HG03139 (cell line): ENCODE measurements around the gene BATF3.

Experiments used
- ATAC-seq: cut with Tn5 transposase; IDR thresholded peaks from one replicate; pipeline ENCODE4 v1.9.1; 2021; ENCODE audit not compliant: unreplicated experiment

BATF3 gene

GRCh38 chr1:212685429-212685828 is 14.2 kb downstream of the BATF3 start:
- ATAC-seq, result no peak

DNA sequence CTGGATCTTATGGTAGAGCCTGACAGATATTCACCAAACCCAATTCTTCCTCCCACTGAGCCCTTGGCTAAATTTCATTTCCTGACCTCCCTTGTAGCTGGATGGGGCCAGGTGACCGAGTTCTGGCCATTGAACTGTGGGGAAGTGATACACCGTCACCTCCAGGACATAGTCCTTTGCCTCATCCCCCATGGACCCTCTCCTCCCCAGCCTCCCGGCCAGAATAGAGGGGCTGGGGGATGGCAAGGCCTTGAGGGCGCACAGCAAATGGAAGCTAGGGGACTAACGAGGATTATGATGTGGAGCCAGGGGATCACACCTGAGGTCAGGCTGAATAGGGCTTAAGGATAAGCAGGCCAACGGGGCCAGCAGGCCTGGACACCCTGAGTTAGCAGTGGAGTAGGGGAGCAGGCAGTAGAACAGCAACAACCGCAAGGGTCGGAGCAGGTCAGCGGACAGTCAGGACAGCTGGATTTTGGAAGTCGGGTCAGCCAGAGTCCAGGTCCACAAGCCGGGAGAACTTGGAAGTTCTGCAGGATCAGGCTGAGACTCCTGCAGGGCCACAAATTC is 15.0 kb downstream of the BATF3 start:
- ATAC-seq, result no peak

- ATAC-seq, result no peak
Measured at GRCh38 chr1:212684076-212684475, 15.6 kb downstream of the BATF3 start.

DNA sequence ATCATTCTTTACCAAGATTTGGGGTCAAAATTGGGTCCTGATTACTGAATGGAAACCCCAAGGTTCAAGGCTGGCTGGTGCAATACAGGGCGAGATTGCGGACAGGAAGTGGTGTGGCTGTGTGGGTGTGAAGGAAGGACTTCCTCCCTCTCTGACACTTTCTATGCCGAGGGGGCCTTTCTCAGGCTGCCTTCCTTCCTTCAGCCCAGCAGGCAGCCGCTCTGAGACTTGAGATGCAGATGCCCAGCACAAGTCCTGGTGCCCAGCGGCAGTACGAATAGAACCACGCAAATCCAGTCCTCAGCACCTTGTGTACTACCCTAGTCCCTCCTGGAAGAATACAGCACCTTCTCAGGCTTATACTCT is 16.3 kb downstream of the BATF3 start:
- ATAC-seq, result peak; percentile 78

DNA sequence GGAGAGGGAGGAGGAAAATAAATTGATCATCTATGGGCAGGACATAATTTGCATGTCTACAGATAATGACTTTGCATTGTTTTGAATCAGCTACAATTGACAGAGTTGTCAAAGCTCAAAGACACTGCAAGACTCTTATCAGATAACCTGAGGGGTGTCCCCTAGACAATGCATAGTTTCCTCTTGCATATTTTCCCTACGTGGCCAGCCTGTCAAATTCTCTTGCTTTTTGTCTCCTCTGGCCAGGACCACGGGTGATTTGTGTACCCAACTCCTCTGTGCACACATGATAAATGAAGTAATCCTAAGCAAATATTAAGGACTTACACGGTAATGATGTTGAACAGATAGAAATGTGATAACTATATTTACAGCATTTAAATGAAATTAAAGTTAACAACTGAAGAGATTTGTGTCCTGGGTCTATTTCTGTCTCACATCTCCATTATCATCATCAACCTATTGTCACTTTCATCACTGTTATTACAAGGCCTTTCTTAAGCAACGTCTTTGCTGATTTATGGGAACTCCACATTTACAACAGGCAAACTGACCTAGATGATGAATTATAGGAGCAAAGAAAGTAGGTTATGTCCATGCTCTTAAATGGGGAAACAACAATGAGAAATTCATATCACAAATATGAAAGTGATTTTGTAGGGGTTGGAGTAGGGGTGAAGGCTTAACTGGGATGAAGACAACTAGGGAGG is 18.8 kb downstream of the BATF3 start:
- no peak for ATAC-seq

DNA sequence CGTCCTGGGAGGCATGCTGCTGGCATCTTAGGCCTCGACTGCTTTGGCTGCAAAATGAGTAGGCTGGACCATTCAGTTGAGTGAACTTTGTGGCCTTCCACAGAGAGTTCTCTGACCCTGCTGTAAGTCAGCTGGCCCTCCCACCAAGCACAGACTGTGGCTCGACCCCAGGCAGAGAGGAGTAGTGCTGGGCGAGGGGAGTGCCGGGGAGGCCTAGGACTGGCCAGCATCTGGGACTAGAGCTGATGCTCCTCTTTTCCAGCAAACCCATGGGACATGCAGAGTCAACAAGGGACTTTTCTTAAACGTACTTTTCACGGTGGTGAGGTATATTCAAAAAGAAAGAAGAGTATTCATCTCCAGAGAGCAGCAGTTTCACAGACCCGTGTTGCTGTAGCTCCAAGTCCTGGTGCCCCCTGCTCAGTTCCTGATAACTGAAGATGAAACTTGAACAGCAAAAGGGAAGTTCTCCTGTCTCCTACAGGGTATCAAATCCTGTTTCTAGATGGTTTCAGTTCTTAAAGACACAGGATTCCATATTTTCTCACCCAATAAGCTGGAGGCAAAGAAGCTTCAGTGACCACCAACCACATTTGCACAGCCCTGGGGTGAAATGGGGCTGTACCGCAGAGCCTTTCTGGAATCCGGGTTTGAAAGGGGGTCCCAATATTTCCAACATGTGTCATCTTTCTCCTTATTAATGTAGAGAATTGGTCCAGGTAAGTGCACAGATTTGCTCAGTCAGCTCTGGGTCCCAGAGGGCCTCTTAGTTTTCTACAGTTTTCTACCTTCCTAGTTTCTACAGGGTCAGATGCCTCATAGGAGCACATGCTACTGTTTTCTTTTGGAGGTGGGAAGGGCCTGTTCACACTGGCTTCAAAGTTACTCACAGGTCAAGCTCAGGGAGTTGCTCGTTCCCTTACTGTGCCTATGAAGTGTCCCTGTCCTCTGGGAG is 20.9 kb downstream of the BATF3 start:
- peak; percentile 41 for ATAC-seq

- ATAC-seq, result no peak
Measured at GRCh38 chr1:212677573-212677972, 22.1 kb downstream of the BATF3 start.

GRCh38 chr1:212677136-212677535 is 22.5 kb downstream of the BATF3 start:
- no peak for ATAC-seq

DNA sequence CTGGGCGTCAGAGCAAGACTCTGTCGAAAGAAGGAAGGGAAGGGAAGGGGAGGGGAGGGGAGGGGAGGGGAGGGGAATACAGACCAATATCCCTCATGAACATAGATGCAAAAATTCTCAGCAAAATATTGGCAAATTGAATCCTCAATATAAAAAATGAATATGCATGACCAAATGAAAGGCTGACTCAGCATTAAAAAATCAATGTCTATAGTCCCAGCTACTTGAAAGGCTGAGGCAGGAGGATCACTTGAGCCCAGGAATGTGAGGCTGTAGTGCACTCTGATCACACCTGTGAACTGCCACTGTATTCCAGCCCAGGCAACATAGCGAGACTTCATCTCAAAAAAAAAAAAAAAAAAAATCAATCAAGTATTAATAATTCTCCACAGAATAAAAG is 24.0 kb downstream of the BATF3 start:
- ATAC-seq, result no peak

DNA sequence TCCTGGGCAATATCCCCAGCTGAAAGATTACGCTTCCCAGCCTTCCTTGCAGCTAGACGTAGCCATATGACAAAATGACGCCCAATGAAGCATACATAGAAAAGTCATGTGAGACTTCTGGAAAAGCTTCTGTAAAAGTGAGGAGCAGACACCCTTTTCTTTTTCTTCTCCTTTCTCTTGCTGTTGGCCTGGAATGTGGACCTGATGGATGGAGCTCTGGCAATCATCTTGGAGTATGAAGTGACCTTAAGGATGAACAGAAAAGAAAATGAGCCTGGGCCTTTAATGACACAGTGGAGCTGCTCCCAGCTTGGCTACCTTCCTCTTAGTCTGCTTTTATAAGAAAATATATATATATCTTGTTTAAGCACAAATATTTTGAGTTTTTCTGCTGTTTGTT is 24.8 kb downstream of the BATF3 start:
- no peak for ATAC-seq

- no peak for ATAC-seq
Measured at GRCh38 chr1:212671342-212672031, 28.2 kb downstream of the BATF3 start.

DNA sequence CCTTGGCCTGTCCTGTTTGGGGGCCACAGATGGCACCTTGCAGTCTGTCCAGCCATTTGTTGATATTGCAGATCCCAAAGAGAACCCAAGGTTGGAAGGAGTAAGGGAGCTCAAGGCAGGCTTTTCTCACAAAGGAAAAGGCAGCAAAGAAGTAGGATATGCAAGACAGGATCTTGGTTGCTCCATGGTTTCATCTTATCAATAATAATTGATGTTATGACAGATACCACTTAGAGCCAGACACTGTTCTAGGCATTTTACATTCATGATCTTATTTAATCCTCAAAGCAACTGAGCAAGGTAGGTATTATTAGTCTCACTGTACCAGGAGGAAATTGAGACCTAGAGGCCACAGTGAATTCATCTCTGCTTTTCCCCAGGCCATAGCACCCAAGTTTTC is 28.8 kb downstream of the BATF3 start:
- no peak for ATAC-seq

DNA sequence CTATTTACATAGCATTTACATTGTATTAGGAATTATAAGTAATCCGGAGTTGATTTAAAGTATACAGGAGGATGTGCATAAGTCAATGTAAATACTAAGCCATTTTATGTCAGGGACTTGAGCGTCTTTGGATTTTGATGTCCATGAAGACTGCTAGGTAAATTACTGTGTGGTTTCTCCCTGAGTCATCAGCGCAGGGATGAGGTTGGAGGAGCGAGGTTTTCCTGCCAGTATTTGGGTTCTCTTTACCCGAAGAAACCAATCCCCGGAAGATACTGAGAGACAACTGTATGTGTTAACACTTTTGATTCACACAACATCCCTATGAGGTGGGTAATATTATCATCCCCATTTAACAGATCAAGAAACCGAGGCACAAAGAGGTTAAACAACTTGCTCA is 29.3 kb downstream of the BATF3 start:
- no peak for ATAC-seq

DNA sequence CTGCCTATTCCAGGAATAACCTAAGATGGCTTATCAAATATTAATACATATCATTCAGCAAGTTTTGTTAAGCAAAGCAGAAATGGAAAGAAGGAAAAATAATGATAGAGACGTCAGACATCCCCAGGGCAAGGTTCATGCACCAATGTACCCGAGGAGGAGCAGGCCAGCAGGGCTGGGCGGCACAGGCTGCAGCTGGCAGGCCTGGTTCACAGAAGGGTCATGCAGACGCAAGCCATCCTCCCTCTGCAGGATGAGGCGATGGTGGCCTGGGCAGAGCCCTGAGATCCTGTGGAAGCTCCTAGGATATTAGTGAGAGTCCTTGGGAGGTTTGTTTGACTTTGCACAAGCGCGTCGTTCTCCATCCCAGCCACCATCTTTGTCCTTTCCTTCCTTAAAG is 30.0 kb downstream of the BATF3 start:
- ATAC-seq, result no peak

DNA sequence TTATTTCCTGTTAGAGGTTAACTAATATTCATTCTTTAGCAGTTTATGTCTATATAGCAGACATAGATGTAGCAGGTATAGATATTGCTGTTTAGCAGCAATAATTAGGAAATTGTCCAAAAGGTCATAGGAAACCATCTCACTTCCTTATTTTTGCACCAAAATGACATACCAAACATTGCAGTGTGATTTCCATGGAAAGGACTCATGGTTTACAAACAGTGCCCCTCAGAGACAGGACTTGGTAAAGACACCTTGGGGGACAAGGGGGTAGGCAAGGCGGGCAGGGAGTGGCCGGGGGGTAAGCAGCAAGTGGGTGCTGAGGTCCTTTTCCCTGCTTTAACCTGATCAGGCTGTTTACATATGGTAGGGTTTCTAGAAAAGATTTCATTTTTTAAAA is 30.5 kb downstream of the BATF3 start:
- ATAC-seq, result no peak

DNA sequence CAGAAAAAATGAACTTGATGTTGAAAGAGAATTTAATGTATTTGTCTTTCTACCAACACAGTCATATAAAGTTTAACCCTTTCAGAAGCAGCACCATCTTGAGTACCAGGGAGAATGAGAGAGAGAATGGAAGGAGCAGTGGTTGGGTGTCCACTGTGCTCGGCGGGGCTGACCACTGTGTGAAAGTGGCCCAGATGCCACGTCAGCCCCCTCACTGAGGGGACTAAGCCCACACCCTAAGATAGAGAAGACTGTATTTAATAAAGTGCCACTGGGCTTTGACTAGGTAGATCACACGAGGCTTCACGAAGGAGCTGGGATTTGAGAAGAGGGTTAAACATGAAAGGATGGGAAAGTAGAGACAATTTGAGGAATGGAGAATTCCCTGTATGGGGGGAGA is 31.2 kb downstream of the BATF3 start:
- no peak for ATAC-seq

GRCh38 chr1:212667223-212668139 is 32.2 kb downstream of the BATF3 start:
- peak; percentile 51 for ATAC-seq

DNA sequence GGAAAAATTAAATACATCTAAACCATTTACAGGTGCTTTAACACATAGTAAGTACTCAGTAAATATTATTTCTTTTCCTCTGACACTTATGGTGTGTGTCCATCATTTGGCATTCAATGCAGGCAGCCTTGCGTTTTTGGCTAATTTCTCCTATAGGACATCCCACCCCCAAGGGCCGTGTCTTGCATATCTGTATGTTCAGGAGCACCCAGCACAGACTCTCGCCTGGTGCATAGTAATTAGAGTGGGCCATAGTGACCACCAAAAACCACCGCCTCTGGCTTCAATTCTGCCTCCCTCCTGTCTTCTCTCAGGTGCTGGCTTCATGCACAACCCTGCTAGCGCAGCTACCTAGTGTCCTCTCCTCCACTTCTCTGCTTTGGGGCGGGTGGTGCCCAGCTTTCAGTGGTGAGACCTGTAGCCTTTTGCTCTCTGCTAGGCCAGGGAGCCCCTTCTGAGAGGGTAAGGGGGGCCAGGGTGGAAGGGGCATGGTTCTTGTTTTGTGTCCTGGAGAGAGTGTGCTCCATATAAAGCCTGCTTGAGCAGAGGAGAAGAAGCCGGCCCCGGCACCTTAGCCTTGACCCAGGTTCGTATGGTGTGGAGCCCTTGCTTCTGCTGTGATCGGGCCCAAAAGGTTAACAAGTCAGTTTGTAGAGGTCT is 33.4 kb downstream of the BATF3 start:
- no peak for ATAC-seq

DNA sequence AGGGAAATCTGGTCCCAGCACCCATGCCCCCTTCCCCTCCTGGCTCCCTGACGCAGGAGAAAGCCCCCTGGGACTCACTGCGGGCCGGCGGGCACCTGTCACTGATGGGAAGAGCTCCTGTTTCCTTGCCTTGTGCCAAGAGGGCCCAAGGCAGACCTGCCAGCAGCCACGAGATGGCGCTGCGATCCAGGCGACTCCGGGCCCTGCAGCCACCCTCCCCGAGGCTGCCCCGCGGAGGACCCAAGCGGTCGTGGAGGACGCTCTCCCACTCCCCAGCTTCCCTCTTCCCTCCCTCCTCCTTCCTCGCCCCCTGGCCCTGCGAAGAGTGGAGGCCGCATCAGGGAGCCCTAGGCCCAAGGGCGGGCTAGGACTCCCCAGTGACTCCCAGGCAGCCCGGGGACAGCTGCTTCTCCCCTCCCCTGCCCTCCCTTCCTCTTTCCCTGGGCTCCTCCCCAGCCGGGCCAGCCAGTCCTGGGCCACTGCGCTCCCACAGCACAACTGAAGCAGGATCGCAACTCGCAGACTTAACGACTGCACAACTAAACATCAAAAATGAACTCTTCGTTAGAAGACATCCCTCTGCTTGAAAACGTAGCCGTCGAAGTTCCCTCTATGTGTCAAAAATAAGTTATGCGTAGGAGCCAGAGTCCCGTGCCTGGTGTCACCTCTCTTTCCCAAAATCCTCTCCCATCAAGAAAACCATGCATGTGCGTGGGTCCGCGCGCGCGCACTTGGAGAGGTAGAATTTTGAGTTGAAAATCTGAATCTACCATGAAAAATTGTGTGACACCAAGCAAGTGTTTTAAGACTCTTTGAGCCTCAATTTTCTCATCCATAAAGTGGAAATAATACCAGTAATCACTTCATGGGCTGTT is 34.2 kb downstream of the BATF3 start:
- ATAC-seq, result peak; percentile 83
